Neuronal stem cell (in vitro differentiated cells): Measurements from ENCODE around the gene PSMG4.

ENCODE experiments used
- DNase-seq: peaks from one replicate; pipeline ENCODE4 v3.0.0-alpha.2; 2013; ENCODE audit warnings: low spot score
- H2AFZ ChIP-seq: one replicate; pipeline ENCODE4 v1.6.1; 2013; ENCODE audit warnings: mild to moderate bottlenecking, low read length, inconsistent platforms
- H2AK5ac ChIP-seq: 2 replicates; pipeline ENCODE4 v1.6.1; 2013; ENCODE audit warnings: low read depth, mild to moderate bottlenecking, inconsistent platforms, low read length, moderate library complexity, mixed read lengths
- H2BK120ac ChIP-seq: 2 replicates; pipeline ENCODE4 v1.6.1; 2013; ENCODE audit warnings: low read depth, mild to moderate bottlenecking, inconsistent platforms, low read length, moderate library complexity, mixed read lengths
- H2BK12ac ChIP-seq: one replicate; pipeline ENCODE4 v1.6.1; 2013; ENCODE audit warnings: low read length, inconsistent platforms
- H2BK15ac ChIP-seq: 2 replicates; pipeline ENCODE4 v1.6.1; 2013; ENCODE audit warnings: mild to moderate bottlenecking, low read length, inconsistent platforms, mixed read lengths
- H2BK5ac ChIP-seq: one replicate; pipeline ENCODE4 v1.6.1; 2013; ENCODE audit warnings: inconsistent platforms, mild to moderate bottlenecking, low read length, moderate library complexity
- H3K14ac ChIP-seq: one replicate; pipeline ENCODE4 v1.6.1; 2013; ENCODE audit warnings: low read length, inconsistent platforms
- H3K18ac ChIP-seq: 2 replicates; pipeline ENCODE4 v1.6.1; 2013; ENCODE audit warnings: low read length, inconsistent platforms
- H3K23ac ChIP-seq: 2 replicates; pipeline ENCODE4 v1.6.1; 2013; ENCODE audit warnings: low read depth, mild to moderate bottlenecking, mixed read lengths, low read length, inconsistent platforms; ENCODE audit not compliant: poor library complexity
- H3K27ac ChIP-seq: replicated peaks from 3 replicates; pipeline ENCODE4 v1.5.1; 2013; ENCODE audit warnings: low read length, inconsistent platforms
- H3K27me3 ChIP-seq, 3 experiments: 2 replicates each; pipeline ENCODE4 v1.6.1; 2013; ENCODE audit warnings: low read length in 3 of 3, mild to moderate bottlenecking in 2 of 3, inconsistent platforms in 1 of 3, low read depth in 1 of 3, mixed read lengths in 1 of 3, moderate library complexity in 1 of 3; ENCODE audit not compliant: control insufficient read depth in 3 of 3, insufficient read depth in 3 of 3
- H3K36me3 ChIP-seq, 2 donors: replicated peaks in 1 of 2; 2 replicates each; pipeline ENCODE4 v1.6.1; 2013; ENCODE audit warnings: low read length in 2 of 2; ENCODE audit not compliant: control insufficient read depth in 2 of 2, insufficient read depth in 2 of 2
- H3K4ac ChIP-seq: 2 replicates; pipeline ENCODE4 v1.6.1; 2013; ENCODE audit warnings: inconsistent platforms, mild to moderate bottlenecking, low read length, moderate library complexity
- H3K4me1 ChIP-seq, 2 donors: 1 replicate in 1 of 2; 2 replicates in 1 of 2; pipeline ENCODE4 v1.6.1; 2013; ENCODE audit warnings: low read length in 2 of 2, low read depth in 1 of 2; ENCODE audit not compliant: control insufficient read depth in 2 of 2, insufficient read depth in 1 of 2
- H3K4me2 ChIP-seq: one replicate; pipeline ENCODE4 v1.6.1; 2013; ENCODE audit warnings: mild to moderate bottlenecking, low read length, inconsistent platforms; ENCODE audit not compliant: insufficient read depth, poor library complexity, severe bottlenecking
- H3K4me3 ChIP-seq, 2 donors: 2 replicates each; pipeline ENCODE4 v1.5.1; 2013; ENCODE audit warnings: low read length in 2 of 2, mild to moderate bottlenecking in 2 of 2, inconsistent platforms in 1 of 2, moderate library complexity in 1 of 2
- H3K79me1 ChIP-seq: one replicate; pipeline ENCODE4 v1.6.1; 2013; ENCODE audit warnings: low read depth, mild to moderate bottlenecking, inconsistent platforms, low read length, moderate library complexity
- H3K9ac ChIP-seq: one replicate; pipeline ENCODE4 v1.6.1; 2013; ENCODE audit warnings: mild to moderate bottlenecking, low read depth, low read length, inconsistent platforms; ENCODE audit not compliant: poor library complexity
- H3K9me3 ChIP-seq, 2 donors: replicated peaks in 1 of 2; 2 replicates each; pipeline versions ENCODE3 to v1.6.1; 2013; ENCODE audit warnings: low read length in 2 of 2, mild to moderate bottlenecking in 2 of 2, inconsistent platforms in 1 of 2, low read depth in 1 of 2, mixed read lengths in 1 of 2, moderate library complexity in 1 of 2; ENCODE audit not compliant: control insufficient read depth in 2 of 2, insufficient read depth in 1 of 2
- H4K8ac ChIP-seq: one replicate; pipeline ENCODE4 v1.6.1; 2013; ENCODE audit warnings: low read depth, mild to moderate bottlenecking, inconsistent platforms, low read length, moderate library complexity
- H4K91ac ChIP-seq: one replicate; pipeline ENCODE4 v1.6.1; 2013; ENCODE audit warnings: low read length, low read depth, mild to moderate bottlenecking, inconsistent platforms; ENCODE audit not compliant: poor library complexity
- WGBS, 2 donors: extraction: QIAGEN DNeasy Blood & Tissue Kit; methylation state at CpG; one replicate each; pipeline ENCODE4 v1.1.7; 2013; ENCODE audit warnings: missing lambda C conversion rate in 2 of 2, mixed read lengths in 1 of 2; ENCODE audit not compliant: insufficient read length in 2 of 2, insufficient replicate concordance in 1 of 2; ENCODE audit errors: extremely low coverage in 2 of 2; 5-methylcytosine and 5-hydroxymethylcytosine counted together

Gene PSMG4

DNA sequence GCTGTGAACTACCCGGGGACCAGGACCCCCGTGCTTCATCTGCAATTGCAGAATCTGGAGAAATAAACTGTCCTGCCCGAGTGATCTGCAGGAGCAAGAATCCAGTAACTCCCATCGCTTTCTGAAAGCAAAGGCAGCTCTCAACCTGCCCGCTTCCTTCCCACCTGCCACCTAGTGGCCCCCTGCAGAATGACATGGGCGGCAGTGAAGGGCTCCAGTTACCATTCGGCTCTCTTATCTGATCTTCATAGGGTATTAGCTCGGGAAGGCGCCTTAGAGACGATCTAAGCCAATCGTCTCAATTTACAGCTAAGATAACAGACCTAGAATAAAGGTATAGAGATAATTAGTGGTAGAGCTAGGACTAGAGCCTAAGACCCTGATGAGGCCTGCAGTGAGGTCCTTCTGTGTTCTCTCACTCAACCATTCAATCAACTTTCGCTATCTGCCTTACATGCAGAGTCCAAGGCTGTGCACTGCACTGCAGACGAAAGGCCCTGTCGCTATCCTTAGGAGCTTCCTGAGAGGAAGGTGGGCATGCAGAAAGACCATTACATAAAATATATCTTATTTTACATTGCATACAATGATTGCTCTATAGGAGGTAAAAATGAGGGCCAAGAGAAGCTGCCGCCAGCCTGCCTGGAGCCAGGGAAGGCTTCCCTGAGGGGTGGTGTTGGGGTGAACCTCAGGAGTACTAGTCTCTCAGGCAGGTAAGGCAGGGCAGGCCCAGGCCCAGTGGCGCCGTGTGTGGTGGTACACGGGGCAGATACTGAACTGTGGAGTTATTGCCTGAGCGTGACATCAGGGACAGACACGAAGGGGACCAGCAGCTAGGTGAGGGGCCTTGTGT, 7.1 kb upstream of the PSMG4 start:
- H3K27me3 ChIP-seq = no peaks in the 10 kb centered on the region
- H3K9me3 ChIP-seq = no peaks in the 10 kb centered on the region
- no peak overlapping the region for H4K91ac ChIP-seq
- H3K4ac ChIP-seq = no peak overlapping the region
- no peak overlapping the region for H2BK120ac ChIP-seq
- H3K23ac ChIP-seq = peak overlapping the region; percentile 21
- peak overlapping the region; percentile 91 for H2BK12ac ChIP-seq
- DNase-seq = peak; percentile 76
- H3K4me2 ChIP-seq = no peak overlapping the region
- peak overlapping the region; percentile 58 for H2AK5ac ChIP-seq
- H2BK5ac ChIP-seq = no peak overlapping the region
- H3K4me1 ChIP-seq = peaks cover 22 to 35% of the 10 kb centered on the region in 2 donors
- no peaks in the 10 kb centered on the region for H3K36me3 ChIP-seq
- H3K4me3 ChIP-seq = no peak overlapping the region
- H3K18ac ChIP-seq = peak overlapping the region; percentile 80
- H3K9ac ChIP-seq = peak overlapping the region; percentile 1
- no peaks in the 10 kb centered on the region for H3K79me1 ChIP-seq
- no peak overlapping the region for H4K8ac ChIP-seq
- whole genome bisulfite sequencing, 2 donors = no CpG with 5 or more reads among the region's 20 CpGs
- H3K27ac ChIP-seq = no peak overlapping the region
- no peak overlapping the region for H3K14ac ChIP-seq
- no peak overlapping the region for H2BK15ac ChIP-seq
- peak overlapping the region; percentile 66 for H2AFZ ChIP-seq

DNA sequence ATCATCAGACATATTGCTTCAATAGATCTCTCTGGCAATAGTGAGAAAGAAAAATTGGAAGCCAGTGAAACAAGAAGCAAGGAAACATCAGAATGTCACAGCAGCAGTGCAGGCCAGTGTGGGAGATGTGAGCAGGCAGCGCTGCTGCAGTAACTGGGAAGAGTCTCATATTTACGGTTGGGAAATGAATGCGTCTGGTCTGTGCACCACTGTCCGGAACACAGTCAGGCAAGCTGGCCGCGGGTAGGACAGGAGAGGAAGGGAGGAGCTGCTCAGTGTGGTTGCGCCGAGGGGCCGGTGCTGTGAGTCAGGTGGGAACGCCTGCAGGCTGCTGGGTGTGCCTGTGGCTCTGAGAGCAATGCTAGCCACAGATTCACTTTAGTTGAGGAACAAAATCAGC, 6.4 kb upstream of the PSMG4 start:
- peaks cover 0 to 3% (median 0%) of the 10 kb centered on the region in 3 experiments for H3K27me3 ChIP-seq
- H2BK12ac ChIP-seq = no peak overlapping the region
- no peak overlapping the region for H2BK15ac ChIP-seq
- H3K9ac ChIP-seq = peak overlapping the region; percentile 1
- H3K36me3 ChIP-seq = no peaks in the 10 kb centered on the region
- no peak overlapping the region for H3K18ac ChIP-seq
- no peak overlapping the region for H3K4ac ChIP-seq
- H2AFZ ChIP-seq = no peak overlapping the region
- no peak overlapping the region for H3K4me3 ChIP-seq
- peak overlapping the region; percentile 21 for H3K23ac ChIP-seq
- H2BK5ac ChIP-seq = no peak overlapping the region
- no peak overlapping the region for H3K4me2 ChIP-seq
- DNase-seq = no peak
- H3K4me1 ChIP-seq = peaks cover 19 to 31% of the 10 kb centered on the region in 2 donors
- no peak overlapping the region for H2BK120ac ChIP-seq
- H4K91ac ChIP-seq = no peak overlapping the region
- H4K8ac ChIP-seq = no peak overlapping the region
- H3K14ac ChIP-seq = no peak overlapping the region
- no peaks in the 10 kb centered on the region for H3K79me1 ChIP-seq
- H3K27ac ChIP-seq = no peak overlapping the region
- H2AK5ac ChIP-seq = peak overlapping the region; percentile 16
- no peaks in the 10 kb centered on the region for H3K9me3 ChIP-seq
- WGBS, 2 donors = no CpG with 5 or more reads among the region's 10 CpGs

DNA sequence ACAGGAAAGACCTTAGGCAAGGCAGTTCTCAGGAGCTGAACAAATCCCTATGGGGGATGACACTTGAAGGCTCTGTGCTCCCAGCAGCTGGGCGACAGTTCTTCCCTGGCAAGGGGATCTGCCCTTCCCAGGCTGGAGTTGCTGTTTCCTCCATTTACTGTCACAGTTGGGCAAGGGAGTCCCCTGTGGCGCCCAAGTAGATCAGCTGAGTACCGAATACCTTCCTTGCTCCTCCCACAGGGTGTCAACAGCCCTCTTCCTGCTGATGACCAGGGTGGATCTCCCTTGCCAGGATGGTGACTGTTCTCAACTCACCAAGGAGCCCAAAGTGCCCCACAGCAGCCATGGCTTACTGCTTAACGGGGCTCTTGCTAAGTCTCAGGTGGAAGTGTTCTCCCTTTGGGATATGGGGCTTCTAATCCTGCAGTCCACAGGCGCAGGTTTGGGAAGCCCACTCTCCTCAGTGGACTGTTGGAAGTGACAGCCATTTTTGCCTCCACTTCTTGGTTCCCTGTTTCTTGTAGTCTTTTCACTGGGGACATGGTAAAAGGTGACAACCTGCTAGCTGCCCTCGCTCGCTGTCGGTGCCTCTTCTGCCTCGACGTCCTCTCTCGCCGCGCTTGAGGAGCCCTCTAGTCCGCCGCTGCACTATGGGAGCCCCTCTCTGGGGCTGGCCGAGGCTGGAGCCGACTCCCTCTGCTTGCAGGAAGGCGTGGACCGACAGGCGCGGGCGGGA, 5.7 kb upstream of the PSMG4 start:
- Histone ChIP-seq H2BK5ac (no peak overlapping the region), H3K9me3 (no peaks in the 10 kb centered on the region), H3K14ac (no peak overlapping the region), H2AFZ (no peak overlapping the region), H3K9ac (peak overlapping the region; percentile 7), H3K4me3 (no peak overlapping the region), H2BK120ac (no peak overlapping the region), H3K27ac (no peak overlapping the region), H2BK12ac (no peak overlapping the region), H3K79me1 (no peaks in the 10 kb centered on the region), H2BK15ac (no peak overlapping the region), H4K91ac (no peak overlapping the region), H2AK5ac (peak overlapping the region; percentile 16), H3K36me3 (no peaks in the 10 kb centered on the region), H4K8ac (no peak overlapping the region), H3K23ac (no peak overlapping the region), H3K4ac (no peak overlapping the region), H3K4me2 (no peak overlapping the region), H3K27me3 (peaks cover 0 to 3% (median 0%) of the 10 kb centered on the region in 3 experiments), H3K4me1 (peaks cover 12 to 24% of the 10 kb centered on the region in 2 donors), H3K18ac (no peak overlapping the region)
- no CpG with 5 or more reads among the region's 22 CpGs for WGBS, 2 donors
- DNase-seq = no peak

DNA sequence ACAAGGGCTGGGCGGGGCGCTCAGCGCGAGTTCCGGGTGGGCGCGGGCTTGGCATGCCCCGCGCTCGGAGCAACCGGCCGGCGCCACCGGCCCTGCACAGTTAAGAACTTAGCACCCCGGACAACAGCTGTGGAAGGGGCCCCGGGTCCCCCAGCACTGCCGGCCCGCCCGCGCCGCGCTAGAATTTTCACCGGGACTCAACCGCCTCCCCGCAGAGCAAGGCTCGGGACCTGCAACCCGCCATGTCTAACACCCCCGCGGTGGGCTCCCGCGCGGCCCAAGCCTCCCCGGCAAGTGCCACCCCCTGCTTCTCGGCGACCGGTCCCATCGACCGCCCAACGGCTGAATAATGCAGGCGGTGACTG, 5.2 kb upstream of the PSMG4 start:
- Histone ChIP-seq H3K4ac (no peak overlapping the region), H3K79me1 (no peaks in the 10 kb centered on the region), H2BK120ac (no peak overlapping the region), H3K27ac (no peak overlapping the region), H4K8ac (no peak overlapping the region), H3K14ac (no peak overlapping the region), H3K4me3 (no peak overlapping the region), H3K18ac (no peak overlapping the region), H3K36me3 (no peaks in the 10 kb centered on the region), H3K9me3 (no peaks in the 10 kb centered on the region), H3K9ac (peak overlapping the region; percentile 7), H2BK12ac (no peak overlapping the region), H3K27me3 (peaks cover 0 to 3% (median 0%) of the 10 kb centered on the region in 3 experiments), H4K91ac (no peak overlapping the region), H3K23ac (no peak overlapping the region), H3K4me1 (peaks cover 7 to 25% of the 10 kb centered on the region in 2 donors), H3K4me2 (no peak overlapping the region), H2AFZ (no peak overlapping the region), H2BK15ac (no peak overlapping the region), H2BK5ac (no peak overlapping the region), H2AK5ac (no peak overlapping the region)
- WGBS, 2 donors = no CpG with 5 or more reads among the region's 40 CpGs
- DNase-seq = no peak
